HepG2 (cell line): ENCODE measurements around the gene PLD1. TPM values are rescaled to one million over a fixed set of nuclear protein-coding genes. Genes with fewer than 3 reads are reported as not detected.

Experiments used
- AKAP8 ChIP-seq: sonication (generic); formaldehyde crosslinking; IDR thresholded peaks from 2 replicates; pipeline ENCODE4 v1.5.1; 2020; ENCODE audit warnings: mild to moderate bottlenecking, missing genetic modification reagents
- ATAD3A ChIP-seq: sonication (generic); formaldehyde crosslinking; IDR thresholded peaks from 2 replicates; pipeline ENCODE4 v1.4.0; 2020; ENCODE audit warnings: missing genetic modification reagents
- ATRX ChIP-seq: sonication (generic); formaldehyde crosslinking; IDR thresholded peaks from 2 replicates; pipeline ENCODE4 v1.4.0; 2020; ENCODE audit warnings: missing genetic modification reagents, borderline replicate concordance
- BCL6 ChIP-seq: IDR thresholded peaks from 2 replicates; pipeline ENCODE4 v1.6.1; 2016; ENCODE audit warnings: missing genetic modification reagents, missing compliant biosample characterization
- CENPT ChIP-seq: sonication (generic); formaldehyde crosslinking; IDR thresholded peaks from 2 replicates; pipeline ENCODE4 v1.8.0; 2022; ENCODE audit warnings: low read depth, mild to moderate bottlenecking, moderate library complexity, missing genetic modification reagents
- IKZF1 ChIP-seq: fragments of 450-650 bp; IDR thresholded peaks from 2 replicates; pipeline ENCODE4 v1.7.1; 2016
- ISL2 ChIP-seq: sonication (generic); formaldehyde crosslinking; IDR thresholded peaks from 2 replicates; pipeline ENCODE4 v1.5.0; 2020; ENCODE audit warnings: missing genetic modification reagents
- KDM3A ChIP-seq: IDR thresholded peaks from 2 replicates; pipeline ENCODE4 v1.6.1; 2018; ENCODE audit warnings: low read depth, missing compliant biosample characterization
- MTF1 ChIP-seq: sonication (generic); formaldehyde crosslinking; IDR thresholded peaks from 2 replicates; pipeline ENCODE4 v1.5.0; 2020; ENCODE audit warnings: missing genetic modification reagents
- NFKBIZ ChIP-seq: IDR thresholded peaks from 2 replicates; pipeline ENCODE4 v1.6.1; 2018; ENCODE audit warnings: missing genetic modification reagents, missing compliant biosample characterization
- NFYC ChIP-seq: IDR thresholded peaks from 2 replicates; pipeline ENCODE4 v1.6.1; 2016; ENCODE audit warnings: missing genetic modification reagents, missing compliant biosample characterization
- POLR2A ChIP-seq, 2 experiments: IDR thresholded peaks; 2 replicates each; pipeline ENCODE4 v1.6.1; 2011; ENCODE audit warnings: low read depth in 2 of 2, low read length in 2 of 2, mild to moderate bottlenecking in 1 of 2, moderate library complexity in 1 of 2; ENCODE audit not compliant: insufficient read depth in 1 of 2
- SSRP1 ChIP-seq: IDR thresholded peaks from 2 replicates; pipeline ENCODE4 v1.6.1; 2016; ENCODE audit warnings: control low read depth
- THAP11 ChIP-seq: IDR thresholded peaks from 2 replicates; pipeline ENCODE4 v1.6.1; 2016; ENCODE audit warnings: missing biosample characterization, missing genetic modification reagents
- XRCC5 ChIP-seq: fragments of 200-400 bp; formaldehyde crosslinking; optimal IDR thresholded peaks from 2 replicates; pipeline ENCODE3; 2017; ENCODE audit warnings: mild to moderate bottlenecking, low read length
- ZC3H13 ChIP-seq: sonication (generic); formaldehyde crosslinking; IDR thresholded peaks from 2 replicates; pipeline ENCODE4 v1.8.1; 2023; ENCODE audit warnings: mild to moderate bottlenecking, missing genetic modification reagents, moderate library complexity
- ZNF207 ChIP-seq: fragments of 450-650 bp; IDR thresholded peaks from 2 replicates; pipeline ENCODE4 v1.6.1; 2016; ENCODE audit warnings: antibody characterized with exemption, borderline replicate concordance
- ZNF282 ChIP-seq: fragments of 450-650 bp; IDR thresholded peaks from 2 replicates; pipeline ENCODE4 v1.6.1; 2018; ENCODE audit not compliant: partially characterized antibody
- ZNF557 ChIP-seq: sonication (generic); formaldehyde crosslinking; IDR thresholded peaks from 2 replicates; pipeline ENCODE4 v1.4.0; 2020; ENCODE audit warnings: missing genetic modification reagents
- ZNF570 ChIP-seq: sonication (generic); formaldehyde crosslinking; IDR thresholded peaks from 2 replicates; pipeline ENCODE4 v1.4.0; 2020; ENCODE audit warnings: mild to moderate bottlenecking, missing genetic modification reagents, borderline replicate concordance
- ZNF605 ChIP-seq: sonication (generic); formaldehyde crosslinking; IDR thresholded peaks from 2 replicates; pipeline ENCODE4 v1.8.0; 2022; ENCODE audit warnings: mild to moderate bottlenecking, missing genetic modification reagents
- ZNF616 ChIP-seq: sonication (generic); formaldehyde crosslinking; IDR thresholded peaks from 2 replicates; pipeline ENCODE4 v1.5.0; 2020; ENCODE audit warnings: low read depth, mild to moderate bottlenecking, missing genetic modification reagents
- ZNF652 ChIP-seq: IDR thresholded peaks from 2 replicates; pipeline ENCODE4 v1.6.1; 2016; ENCODE audit warnings: low read depth, borderline replicate concordance
- ZNF781 ChIP-seq: sonication (generic); formaldehyde crosslinking; IDR thresholded peaks from 2 replicates; pipeline ENCODE4 v1.5.1; 2020; ENCODE audit warnings: borderline replicate concordance, mild to moderate bottlenecking, missing genetic modification reagents; ENCODE audit errors: not compliant biosample characterization
- polyA plus RNA-seq, 8 experiments: library from polyadenylated mRNA; depleted of rRNA in 3 of 8; stranded (reverse) in 7 of 8; unstranded in 1 of 8; fragments of >200 nt; fragmentation: Illumina TruSeq in 4 of 8; extraction: Trizol in 4 of 8; gene quantifications; 2 replicates each; pipeline versions ENCODE4 v1.2.1 to v1.2.3, GENCODE V29; 2011 to 2016; ENCODE audit warnings: low read depth in 4 of 8, missing spikeins in 1 of 8, mixed read lengths in 1 of 8; ENCODE audit not compliant: insufficient read depth in 1 of 8
- total RNA-seq, 5 experiments: library from RNA; depleted of rRNA; stranded (reverse); fragments of >200 nt; fragmentation: Illumina TruSeq; extraction: Trizol; gene quantifications; 2 replicates each; pipeline ENCODE4 v1.2.3, GENCODE V29; 2016; ENCODE audit warnings: low read depth in 1 of 5
- TF ChIP-seq, protein P1 (sequence below): fragments of 450-650 bp; IDR thresholded peaks from 2 replicates; pipeline ENCODE4 v1.6.1; 2017; ENCODE audit warnings: mild to moderate bottlenecking
- TF ChIP-seq, protein P2 (sequence below): IDR thresholded peaks from 2 replicates; pipeline ENCODE4 v1.6.1; 2016; ENCODE audit warnings: low read depth, borderline replicate concordance
- TF ChIP-seq, protein P3 (sequence below): IDR thresholded peaks from 2 replicates; pipeline ENCODE4 v1.6.1; 2016
- TF ChIP-seq, protein P4 (sequence below): sonication (generic); formaldehyde crosslinking; IDR thresholded peaks from 2 replicates; pipeline ENCODE4 v1.5.0; 2020; ENCODE audit warnings: mild to moderate bottlenecking, low read depth, missing genetic modification reagents, borderline replicate concordance

The PLD1 gene
- total and polyA plus RNA-seq, 2 of the 13 experiments (the other 11 are each of a cell fraction or from before 2014, with no cell fraction given) = 27.1 to 59.4 TPM

DNA sequence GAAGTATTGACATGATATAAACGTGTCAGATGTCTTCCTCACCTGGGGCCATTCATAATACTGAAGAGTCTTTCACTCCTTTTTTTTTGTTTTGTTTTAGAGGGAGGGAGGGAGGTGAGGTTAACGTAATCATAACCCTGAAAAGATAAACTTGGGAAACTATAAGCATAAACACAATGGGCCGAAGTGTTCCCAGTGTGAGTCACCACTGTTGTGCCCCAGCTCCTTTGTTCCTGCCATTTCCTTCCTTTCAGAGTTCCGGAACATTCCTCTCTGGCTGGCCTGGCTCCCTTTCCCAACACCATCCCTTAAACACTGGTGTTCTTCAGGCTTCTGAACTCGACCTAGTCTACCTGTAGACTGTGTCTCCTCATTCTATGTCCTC is 18.6 kb downstream of the PLD1 start (continued):
- TF ChIP-seq, protein P1, sequence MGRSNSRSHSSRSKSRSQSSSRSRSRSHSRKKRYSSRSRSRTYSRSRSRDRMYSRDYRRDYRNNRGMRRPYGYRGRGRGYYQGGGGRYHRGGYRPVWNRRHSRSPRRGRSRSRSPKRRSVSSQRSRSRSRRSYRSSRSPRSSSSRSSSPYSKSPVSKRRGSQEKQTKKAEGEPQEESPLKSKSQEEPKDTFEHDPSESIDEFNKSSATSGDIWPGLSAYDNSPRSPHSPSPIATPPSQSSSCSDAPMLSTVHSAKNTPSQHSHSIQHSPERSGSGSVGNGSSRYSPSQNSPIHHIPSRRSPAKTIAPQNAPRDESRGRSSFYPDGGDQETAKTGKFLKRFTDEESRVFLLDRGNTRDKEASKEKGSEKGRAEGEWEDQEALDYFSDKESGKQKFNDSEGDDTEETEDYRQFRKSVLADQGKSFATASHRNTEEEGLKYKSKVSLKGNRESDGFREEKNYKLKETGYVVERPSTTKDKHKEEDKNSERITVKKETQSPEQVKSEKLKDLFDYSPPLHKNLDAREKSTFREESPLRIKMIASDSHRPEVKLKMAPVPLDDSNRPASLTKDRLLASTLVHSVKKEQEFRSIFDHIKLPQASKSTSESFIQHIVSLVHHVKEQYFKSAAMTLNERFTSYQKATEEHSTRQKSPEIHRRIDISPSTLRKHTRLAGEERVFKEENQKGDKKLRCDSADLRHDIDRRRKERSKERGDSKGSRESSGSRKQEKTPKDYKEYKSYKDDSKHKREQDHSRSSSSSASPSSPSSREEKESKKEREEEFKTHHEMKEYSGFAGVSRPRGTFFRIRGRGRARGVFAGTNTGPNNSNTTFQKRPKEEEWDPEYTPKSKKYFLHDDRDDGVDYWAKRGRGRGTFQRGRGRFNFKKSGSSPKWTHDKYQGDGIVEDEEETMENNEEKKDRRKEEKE = no peak
- TF ChIP-seq THAP11 (CRISPR knock-in tag) (no peak), KDM3A (no peak), ZNF616 (CRISPR knock-in tag) (no peak), XRCC5 (no peak), BCL6 (no peak), ZNF605 (no peak), ZNF570 (no peak), ZNF781 (no peak), ATRX (CRISPR knock-in tag) (no peak), NFYC (CRISPR knock-in tag) (no peak), POLR2A (IDR thresholded peaks at IDR 0.05; ENCODE audit: insufficient read depth in 1 of 2, low read depth in 2 of 2, low read length in 2 of 2) (no peak), AKAP8 (CRISPR knock-in tag) (no peak), MTF1 (CRISPR knock-in tag) (no peak), ISL2 (CRISPR knock-in tag) (no peak), ATAD3A (no peak), ZNF207 (no peak), ZC3H13 (no peak), ZNF652 (no peak), IKZF1 (no peak), SSRP1 (CRISPR knock-in tag) (no peak), CENPT (no peak), NFKBIZ (CRISPR knock-in tag) (no peak), ZNF282 (no peak), ZNF557 (CRISPR knock-in tag) (no peak)
- TF ChIP-seq, protein P2, sequence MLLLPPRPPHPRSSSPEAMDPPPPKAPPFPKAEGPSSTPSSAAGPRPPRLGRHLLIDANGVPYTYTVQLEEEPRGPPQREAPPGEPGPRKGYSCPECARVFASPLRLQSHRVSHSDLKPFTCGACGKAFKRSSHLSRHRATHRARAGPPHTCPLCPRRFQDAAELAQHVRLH (CRISPR knock-in tag) = no peak
- TF ChIP-seq, protein P3, sequence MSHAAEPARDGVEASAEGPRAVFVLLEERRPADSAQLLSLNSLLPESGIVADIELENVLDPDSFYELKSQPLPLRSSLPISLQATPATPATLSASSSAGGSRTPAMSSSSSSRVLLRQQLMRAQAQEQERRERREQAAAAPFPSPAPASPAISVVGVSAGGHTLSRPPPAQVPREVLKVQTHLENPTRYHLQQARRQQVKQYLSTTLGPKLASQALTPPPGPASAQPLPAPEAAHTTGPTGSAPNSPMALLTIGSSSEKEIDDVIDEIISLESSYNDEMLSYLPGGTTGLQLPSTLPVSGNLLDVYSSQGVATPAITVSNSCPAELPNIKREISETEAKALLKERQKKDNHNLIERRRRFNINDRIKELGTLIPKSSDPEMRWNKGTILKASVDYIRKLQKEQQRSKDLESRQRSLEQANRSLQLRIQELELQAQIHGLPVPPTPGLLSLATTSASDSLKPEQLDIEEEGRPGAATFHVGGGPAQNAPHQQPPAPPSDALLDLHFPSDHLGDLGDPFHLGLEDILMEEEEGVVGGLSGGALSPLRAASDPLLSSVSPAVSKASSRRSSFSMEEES (CRISPR knock-in tag) = 0 out of 2 replicates have a peak, but pooled peaks have one; percentile 30
- TF ChIP-seq, protein P4, sequence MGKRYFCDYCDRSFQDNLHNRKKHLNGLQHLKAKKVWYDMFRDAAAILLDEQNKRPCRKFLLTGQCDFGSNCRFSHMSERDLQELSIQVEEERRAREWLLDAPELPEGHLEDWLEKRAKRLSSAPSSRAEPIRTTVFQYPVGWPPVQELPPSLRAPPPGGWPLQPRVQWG (CRISPR knock-in tag) = no peak
